Progenitor cell of endocrine pancreas (in vitro differentiated cells): Measurements from ENCODE around the gene SLC1A5. TPM values are rescaled to one million over a fixed set of nuclear protein-coding genes. Genes with fewer than 3 reads are reported as not detected.
"Not testable (repeated sequence)": the region's sequence is repeated elsewhere in the genome, so short reads cannot be mapped to it uniquely, and the experiment has no call there.

ENCODE experiments used
- DNase-seq: peaks from one replicate; pipeline ENCODE4 v3.0.0; 2021; ENCODE audit warnings: low spot score; ENCODE audit not compliant: unreplicated experiment
- H3K27ac Mint-ChIP-seq: 2 replicates; pipeline ENCODE4 v1.8.0; 2021; ENCODE audit warnings: mild to moderate bottlenecking, moderate library complexity, mixed read lengths
- H3K27me3 Mint-ChIP-seq: 2 replicates; pipeline ENCODE4 v1.8.0; 2021; ENCODE audit warnings: mixed read lengths
- H3K36me3 Mint-ChIP-seq: 2 replicates; pipeline ENCODE4 v1.8.0; 2022; ENCODE audit warnings: mixed read lengths; ENCODE audit not compliant: insufficient read depth
- H3K4me1 Mint-ChIP-seq: 2 replicates; pipeline ENCODE4 v1.8.0; 2021; ENCODE audit warnings: low read depth, mixed read lengths
- H3K4me3 Mint-ChIP-seq: 2 replicates; pipeline ENCODE4 v1.8.0; 2021; ENCODE audit warnings: low read depth, mild to moderate bottlenecking, moderate library complexity, mixed read lengths
- H3K9me3 Mint-ChIP-seq: 2 replicates; pipeline ENCODE4 v1.8.0; 2021; ENCODE audit warnings: low read depth, mixed read lengths
- CTCF ChIP-seq: fragments of 200-600 bp; sonication (generic); IDR thresholded peaks from one replicate; pipeline ENCODE4 v1.5.0; 2021; ENCODE audit warnings: antibody characterized with exemption, mild to moderate bottlenecking; ENCODE audit not compliant: unreplicated experiment
- total RNA-seq: library from RNA; stranded (reverse); gene quantifications from 2 replicates; pipeline ENCODE4 v1.2.1, GENCODE V29; 2021

Gene SLC1A5
- total RNA-seq, 1 donor from 2014 or later, result 24.2 TPM

GRCh38 chr19:46809534-46810272, 21.3 kb upstream of the SLC1A5 start:
- no peaks in the 10 kb centered on the region for H3K9me3 Mint-ChIP-seq
- DNase-seq, result no peak
- no peak overlapping the region for H3K4me3 Mint-ChIP-seq
- H3K27ac Mint-ChIP-seq, result no peak overlapping the region
- H3K27me3 Mint-ChIP-seq, result peaks cover 3% of the 10 kb centered on the region
- no peak for TF ChIP-seq CTCF
- peaks cover 4% of the 10 kb centered on the region for H3K4me1 Mint-ChIP-seq
- no peaks in the 10 kb centered on the region for H3K36me3 Mint-ChIP-seq

DNA sequence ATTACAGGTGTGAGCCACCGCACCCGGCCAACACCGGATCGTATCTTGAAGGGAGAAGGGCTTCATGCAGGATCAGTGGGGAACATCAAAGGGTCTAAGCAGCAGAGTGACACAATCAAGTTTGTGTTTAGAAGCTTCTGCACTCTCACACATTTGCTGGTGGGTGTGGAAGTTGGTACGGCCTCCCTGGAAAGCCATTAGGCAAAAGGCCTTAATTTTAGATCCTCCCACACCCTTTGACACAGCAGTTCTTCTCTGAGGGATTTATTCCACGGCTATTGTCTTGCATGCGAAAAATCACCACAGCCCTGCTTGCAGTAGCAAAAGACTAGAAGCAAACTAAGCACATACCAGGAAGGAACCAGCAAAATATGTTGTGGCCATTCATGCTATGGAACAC, 18.3 kb upstream of the SLC1A5 start:
- H3K27ac Mint-ChIP-seq, result no peak overlapping the region
- H3K36me3 Mint-ChIP-seq, result no peaks in the 10 kb centered on the region
- H3K9me3 Mint-ChIP-seq, result no peaks in the 10 kb centered on the region
- no peak for DNase-seq
- no peaks in the 10 kb centered on the region for H3K4me1 Mint-ChIP-seq
- TF ChIP-seq CTCF, result no peak
- no peaks in the 10 kb centered on the region for H3K27me3 Mint-ChIP-seq
- H3K4me3 Mint-ChIP-seq, result no peak overlapping the region

DNA sequence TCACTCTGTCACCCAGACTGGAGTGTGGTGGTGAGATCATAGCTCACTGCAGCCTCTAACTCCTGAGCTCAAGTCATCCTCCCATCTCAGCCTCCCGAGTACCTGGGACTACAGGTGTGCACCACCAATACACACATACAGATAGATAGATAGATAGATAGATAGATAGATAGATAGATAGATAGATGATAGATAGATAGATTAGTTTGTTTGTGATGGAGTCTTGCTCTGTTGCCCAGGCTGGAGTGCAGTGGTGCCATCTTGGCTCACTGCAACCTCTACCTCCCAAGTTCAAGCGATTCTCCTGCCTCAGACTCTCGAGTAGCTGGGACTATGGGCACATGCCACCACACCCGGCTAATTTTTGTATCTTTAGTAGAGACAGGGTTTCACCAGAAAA, 16.0 kb upstream of the SLC1A5 start:
- H3K27ac Mint-ChIP-seq, result peak overlapping the region; percentile 62
- DNase-seq, H3K4me1 Mint-ChIP-seq, H3K27me3 Mint-ChIP-seq, H3K9me3 Mint-ChIP-seq, H3K36me3 Mint-ChIP-seq, H3K4me3 Mint-ChIP-seq: not testable (repeated sequence)

DNA sequence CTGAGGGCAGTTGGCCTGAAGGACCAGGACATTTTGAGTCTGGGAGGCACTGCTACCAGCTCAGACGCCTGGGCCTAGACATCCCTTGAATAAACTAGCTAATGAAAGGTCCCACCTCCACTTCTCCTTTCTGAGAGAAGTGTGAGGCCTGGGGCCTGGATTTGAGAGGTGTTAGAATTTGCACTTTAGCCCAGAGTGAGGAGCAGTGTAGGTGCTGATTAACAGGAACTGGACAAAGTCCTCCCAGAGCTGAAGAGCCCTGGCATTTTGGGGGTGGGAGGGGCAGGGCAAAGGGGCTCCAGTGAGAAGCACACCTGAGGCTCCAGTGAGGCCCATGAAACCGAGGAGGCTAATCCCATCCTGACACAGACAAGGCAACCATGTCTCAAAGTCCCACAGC, 15.2 kb upstream of the SLC1A5 start:
- Mint-ChIP-seq H3K4me1 (no peaks in the 10 kb centered on the region), H3K4me3 (no peak overlapping the region), H3K27me3 (peaks cover under 1% of the 10 kb centered on the region), H3K36me3 (no peaks in the 10 kb centered on the region), H3K27ac (no peak overlapping the region), H3K9me3 (no peaks in the 10 kb centered on the region)
- no peak for DNase-seq
- TF ChIP-seq CTCF, result no peak

DNA sequence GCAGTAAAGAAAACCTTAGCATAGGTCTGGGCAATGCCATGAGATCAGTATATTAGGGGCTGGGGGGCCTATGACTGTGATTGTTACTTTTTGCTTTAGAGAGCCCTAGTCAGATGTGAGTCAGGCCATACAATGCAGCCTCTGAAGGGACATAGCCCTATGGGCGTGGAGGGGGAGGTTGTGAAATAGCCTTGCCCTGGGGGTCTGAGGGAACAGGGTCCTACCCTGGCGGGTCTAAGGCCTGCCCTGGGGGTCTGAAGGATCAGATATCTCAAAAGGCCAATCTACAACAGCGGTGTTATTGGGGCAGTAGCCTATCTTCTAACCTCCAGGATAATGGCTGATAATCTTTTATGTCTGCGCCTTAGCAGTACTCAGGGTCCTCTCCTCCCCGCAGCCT, 13.8 kb upstream of the SLC1A5 start:
- Mint-ChIP-seq H3K27ac (no peak overlapping the region), H3K4me1 (no peaks in the 10 kb centered on the region), H3K4me3 (no peak overlapping the region), H3K9me3 (no peaks in the 10 kb centered on the region), H3K36me3 (no peaks in the 10 kb centered on the region), H3K27me3 (peaks cover 3% of the 10 kb centered on the region)
- no peak for DNase-seq
- no peak for TF ChIP-seq CTCF

DNA sequence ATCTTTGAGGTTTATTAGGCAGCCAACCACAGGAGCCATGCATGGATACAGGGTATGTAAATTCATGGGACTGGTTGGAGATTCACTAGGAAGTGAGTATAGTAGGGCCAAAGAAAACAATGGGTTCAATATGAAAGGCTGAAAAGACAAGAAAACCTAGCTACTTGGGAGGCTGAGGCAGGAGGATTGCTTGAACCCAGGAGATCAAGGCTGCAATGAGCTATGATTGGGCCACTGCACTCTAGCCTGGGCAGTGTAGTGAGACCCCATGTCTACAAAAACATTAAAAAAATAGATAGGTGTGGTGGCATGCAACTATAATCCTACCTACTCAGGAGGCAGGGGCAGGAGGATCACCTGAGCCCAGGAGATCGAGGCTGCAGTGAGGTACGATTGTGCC, 10.3 kb upstream of the SLC1A5 start:
- H3K27me3 Mint-ChIP-seq, result peaks cover 4% of the 10 kb centered on the region
- no peak overlapping the region for H3K4me3 Mint-ChIP-seq
- no peak for TF ChIP-seq CTCF
- H3K27ac Mint-ChIP-seq, result no peak overlapping the region
- no peaks in the 10 kb centered on the region for H3K9me3 Mint-ChIP-seq
- H3K4me1 Mint-ChIP-seq, result no peaks in the 10 kb centered on the region
- no peak for DNase-seq
- no peaks in the 10 kb centered on the region for H3K36me3 Mint-ChIP-seq
